NB4 (cell line): ENCODE measurements around the gene MSI1.

ENCODE experiments used
- POLR2A ChIP-seq: IDR thresholded peaks from 2 replicates; pipeline ENCODE4 v1.6.1; 2011; ENCODE audit warnings: mild to moderate bottlenecking; ENCODE audit not compliant: insufficient read length; ENCODE audit errors: extremely low read depth
- TF ChIP-seq, protein P1 (sequence below): IDR thresholded peaks from one replicate; pipeline ENCODE4 v1.5.1; 2012; ENCODE audit warnings: low read depth, low read length

DNA sequence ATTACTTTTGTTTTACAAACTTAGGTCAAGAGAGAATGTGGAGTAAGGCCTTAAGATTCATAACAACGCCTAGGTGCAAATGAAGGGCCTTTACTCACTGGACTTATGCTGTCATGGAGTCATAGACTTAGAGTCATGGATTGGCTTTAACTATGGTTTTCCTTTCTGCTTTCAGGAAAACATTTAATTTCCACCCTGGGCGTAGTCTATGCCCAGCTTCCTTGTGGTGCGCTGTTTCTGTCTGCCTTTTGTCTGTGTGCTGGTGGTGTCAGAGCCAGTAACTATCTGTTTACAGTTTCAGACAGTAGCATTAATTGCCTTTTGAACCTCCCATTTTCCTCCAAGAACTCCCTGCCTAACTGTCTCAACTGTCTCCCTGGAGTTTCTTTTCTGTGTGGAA, 37.1 kb upstream of the MSI1 start:
- TF ChIP-seq, protein P1, sequence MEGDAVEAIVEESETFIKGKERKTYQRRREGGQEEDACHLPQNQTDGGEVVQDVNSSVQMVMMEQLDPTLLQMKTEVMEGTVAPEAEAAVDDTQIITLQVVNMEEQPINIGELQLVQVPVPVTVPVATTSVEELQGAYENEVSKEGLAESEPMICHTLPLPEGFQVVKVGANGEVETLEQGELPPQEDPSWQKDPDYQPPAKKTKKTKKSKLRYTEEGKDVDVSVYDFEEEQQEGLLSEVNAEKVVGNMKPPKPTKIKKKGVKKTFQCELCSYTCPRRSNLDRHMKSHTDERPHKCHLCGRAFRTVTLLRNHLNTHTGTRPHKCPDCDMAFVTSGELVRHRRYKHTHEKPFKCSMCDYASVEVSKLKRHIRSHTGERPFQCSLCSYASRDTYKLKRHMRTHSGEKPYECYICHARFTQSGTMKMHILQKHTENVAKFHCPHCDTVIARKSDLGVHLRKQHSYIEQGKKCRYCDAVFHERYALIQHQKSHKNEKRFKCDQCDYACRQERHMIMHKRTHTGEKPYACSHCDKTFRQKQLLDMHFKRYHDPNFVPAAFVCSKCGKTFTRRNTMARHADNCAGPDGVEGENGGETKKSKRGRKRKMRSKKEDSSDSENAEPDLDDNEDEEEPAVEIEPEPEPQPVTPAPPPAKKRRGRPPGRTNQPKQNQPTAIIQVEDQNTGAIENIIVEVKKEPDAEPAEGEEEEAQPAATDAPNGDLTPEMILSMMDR: no peak
- TF ChIP-seq POLR2A: no peak
